GM19452 (cell line): ENCODE results near the gene ZNF76.
"Not testable (repeated sequence)": the region's sequence is repeated elsewhere in the genome, so short reads cannot be mapped to it uniquely, and the experiment has no call there.

Experiments
- ATAC-seq: cut with Tn5 transposase; IDR thresholded peaks from one replicate; pipeline ENCODE4 v1.9.1; 2021; ENCODE audit not compliant: unreplicated experiment

Gene ZNF76

DNA sequence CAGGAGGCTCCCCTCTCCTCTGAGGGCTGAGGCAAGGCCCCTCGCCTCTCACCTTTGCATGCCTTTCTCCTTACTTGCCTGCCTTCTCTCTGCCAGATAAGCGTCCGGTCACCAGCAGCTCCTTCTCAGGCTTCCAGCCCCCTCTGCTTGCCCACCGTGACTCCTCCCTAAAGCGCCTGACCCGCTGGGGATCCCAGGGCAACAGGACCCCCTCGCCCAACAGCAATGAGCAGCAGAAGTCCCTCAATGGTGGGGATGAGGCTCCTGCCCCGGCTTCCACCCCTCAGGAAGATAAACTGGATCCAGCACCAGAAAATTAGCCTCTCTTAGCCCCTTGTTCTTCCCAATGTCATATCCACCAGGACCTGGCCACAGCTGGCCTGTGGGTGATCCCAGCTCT is 61.6 kb downstream of the ZNF76 start:
- no peak for ATAC-seq

- ATAC-seq, result no peak
Measured at GRCh38 chr6:35327349-35328027, 68.0 kb downstream of the ZNF76 start.

DNA sequence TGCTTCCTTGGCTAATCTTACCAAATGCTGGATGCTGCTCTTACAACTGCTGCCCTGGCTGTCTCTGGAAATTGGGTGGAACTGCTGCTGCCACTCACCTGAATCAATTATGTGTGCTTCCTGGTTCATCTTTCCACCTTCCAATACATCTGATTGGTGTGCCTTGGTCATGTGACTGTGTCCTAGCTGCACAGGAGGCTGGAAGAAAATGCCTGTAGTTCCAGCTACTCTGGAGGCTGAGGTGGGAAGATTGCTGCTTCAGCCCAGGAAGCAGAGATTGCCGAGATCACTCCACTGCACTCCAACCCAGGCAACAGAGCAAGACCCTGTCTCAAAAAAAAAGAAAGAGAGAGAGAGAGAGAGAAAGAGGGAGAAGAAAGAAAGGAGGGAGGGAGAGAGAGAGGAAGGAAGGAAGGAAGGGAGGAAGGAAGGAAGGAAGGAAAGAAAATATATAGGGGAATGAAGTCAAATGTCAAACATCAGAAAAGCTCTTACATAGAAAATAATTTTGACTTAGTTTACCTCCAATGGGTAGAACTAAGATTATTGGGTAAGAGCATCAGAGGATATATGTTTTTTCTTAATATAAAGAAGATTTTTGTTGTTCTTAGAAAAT is 68.7 kb downstream of the ZNF76 start:
- ATAC-seq, result no peak

DNA sequence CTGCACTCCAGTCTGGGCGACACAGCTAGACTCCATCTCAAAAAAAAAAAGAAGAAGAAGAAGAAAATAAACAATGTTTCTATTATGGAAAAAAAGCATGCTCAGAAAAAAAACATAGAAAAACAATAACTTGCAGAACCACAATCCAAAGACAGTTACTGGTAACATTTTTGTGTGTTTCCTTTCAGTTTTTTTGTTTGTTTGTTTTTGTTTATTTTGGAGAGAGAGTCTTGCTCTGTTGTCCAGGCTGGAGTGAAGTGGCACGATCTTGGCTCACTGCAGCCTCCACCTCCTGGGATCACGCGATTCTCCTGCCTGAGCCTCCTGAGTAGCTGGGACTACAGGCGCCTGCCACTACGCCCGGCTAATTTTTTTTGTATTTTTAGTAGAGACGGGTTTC is 69.4 kb downstream of the ZNF76 start:
- not testable (repeated sequence) for ATAC-seq

GRCh38 chr6:35330541-35331119 is 71.1 kb downstream of the ZNF76 start:
- ATAC-seq, result no peak

DNA sequence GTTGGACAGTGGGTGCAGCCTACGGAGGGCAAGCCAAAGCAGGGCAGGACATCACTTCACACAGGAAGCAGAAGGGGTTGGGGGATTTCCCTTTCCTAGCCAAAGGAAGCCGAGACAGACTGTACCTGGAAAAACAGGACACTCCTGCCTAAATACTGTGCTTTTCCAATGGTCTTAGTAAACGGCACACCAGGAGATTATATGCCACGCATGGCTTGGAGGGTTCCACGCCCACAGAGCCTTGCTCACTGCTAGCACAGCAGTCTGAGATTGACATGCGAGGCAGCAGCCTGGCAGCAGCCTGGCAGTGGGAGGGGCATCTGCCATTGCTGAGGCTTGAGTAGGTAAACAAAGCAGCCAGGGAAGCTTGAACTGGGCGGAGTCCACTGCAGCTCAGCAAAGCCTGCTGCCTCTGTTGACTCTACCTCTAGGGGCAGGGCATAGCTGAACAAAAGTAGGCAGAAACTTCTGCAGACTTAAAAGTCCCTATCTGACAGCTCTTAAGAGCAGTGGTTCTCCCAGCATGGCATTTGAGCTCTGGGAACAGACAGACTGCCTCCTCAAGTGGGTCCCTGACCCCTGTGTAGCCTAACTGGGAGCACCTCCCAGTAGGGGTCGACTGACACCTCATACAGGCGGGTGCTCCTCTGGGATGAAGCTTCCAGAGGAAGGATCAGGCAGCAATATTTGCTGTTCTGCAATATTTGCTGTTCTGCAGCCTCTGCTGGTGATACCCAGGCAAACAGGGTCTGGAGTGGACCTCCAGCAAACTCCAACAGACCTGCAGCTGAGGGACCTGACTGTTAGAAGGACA is 72.7 kb downstream of the ZNF76 start:
- ATAC-seq, result not testable (repeated sequence)

DNA sequence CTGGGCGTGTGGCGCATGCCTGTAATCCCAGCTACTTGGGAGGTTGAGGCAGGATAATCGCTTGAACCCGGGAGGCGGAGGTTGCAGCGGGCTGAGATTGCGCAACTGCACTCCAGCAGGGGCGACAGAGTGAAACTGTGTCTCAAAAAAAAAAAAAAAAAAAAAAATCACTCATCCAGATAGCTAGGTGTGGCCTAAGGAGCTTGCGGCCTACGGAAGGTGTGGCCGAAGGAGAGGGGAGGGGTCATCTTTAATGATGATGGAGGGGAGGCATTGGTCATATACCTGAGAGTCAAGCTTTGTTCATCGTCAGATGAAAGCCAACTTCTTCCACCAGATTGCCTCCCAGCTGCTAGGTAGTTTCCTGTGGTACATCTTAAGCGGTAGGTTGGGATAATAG is 82.0 kb downstream of the ZNF76 start:
- no peak for ATAC-seq

GRCh38 chr6:35342258-35343091 is 82.9 kb downstream of the ZNF76 start, which contains the start of gene PPARD:
TSS of gene PPARD (plus strand) at chr6:35342558. CDS start at chr6:35411088, 68,530 bp downstream.
- ATAC-seq, result peak; percentile 97

GRCh38 chr6:35343092-35343834 is 83.7 kb downstream of the ZNF76 start:
- no peak for ATAC-seq

DNA sequence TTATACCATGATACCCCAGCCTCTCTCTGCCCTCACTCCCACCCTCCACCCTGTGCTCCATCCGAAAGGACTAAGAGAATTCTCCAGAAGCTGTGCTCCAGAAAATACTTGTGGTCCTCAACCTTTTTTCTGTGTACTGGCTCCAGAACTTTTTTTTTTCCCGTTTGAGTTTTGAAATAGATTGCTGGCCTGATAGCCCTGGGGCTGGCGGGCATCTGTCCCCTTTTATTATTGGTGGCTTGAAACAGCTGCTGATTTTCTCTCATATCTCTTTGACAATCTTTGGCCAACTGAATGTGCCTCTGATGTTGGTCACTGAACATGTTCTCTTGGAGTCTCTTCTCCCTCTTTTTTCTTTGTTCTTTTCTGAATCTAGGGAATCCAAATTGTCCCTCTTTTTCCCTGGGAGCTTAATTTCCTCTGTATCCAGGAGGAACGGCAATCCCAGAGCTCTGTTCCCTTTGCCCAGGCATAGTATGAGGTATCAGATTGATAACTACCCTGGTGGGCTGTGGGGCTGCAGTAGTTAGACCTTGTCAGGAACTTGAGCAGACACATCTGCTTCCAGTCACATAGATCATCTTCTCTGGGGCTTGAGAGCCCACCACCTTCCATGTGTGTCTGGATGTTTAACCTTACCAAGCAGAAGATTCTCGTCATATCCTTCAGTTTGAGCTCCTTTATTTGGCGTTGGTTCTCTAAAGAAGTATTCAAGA is 84.5 kb downstream of the ZNF76 start:
- no peak for ATAC-seq
